ENCODE measurements around the gene SH2D1B.

Gene SH2D1B

GRCh38 chr1:162416909-162417308, 5.0 kb upstream of the SH2D1B start:
- no peak for DNase-seq (ENCODE audit: low read depth, low spot score)
- no peak for TF ChIP-seq CTCF (IDR thresholded peaks at IDR 0.05; ENCODE audit: low read depth, low read length)
- H3K4me3 ChIP-seq (ENCODE audit: low read depth, low read length): no peak overlapping the region
- in situ Hi-C loops (cut with HindIII; ENCODE audit: low sequenced_read_pairs): no loop called here

- TF ChIP-seq CTCF (IDR thresholded peaks at IDR 0.05; ENCODE audit: low read depth, low read length): no peak
- no peak for DNase-seq (ENCODE audit: low read depth, low spot score)
- in situ Hi-C loops (cut with HindIII; ENCODE audit: low sequenced_read_pairs): no loop called here
- no peak overlapping the region for H3K4me3 ChIP-seq (ENCODE audit: low read depth, low read length)
Measured at GRCh38 chr1:162416215-162416614, 4.3 kb upstream of the SH2D1B start.

GRCh38 chr1:162407539-162407938, 4.4 kb downstream of the SH2D1B start:
- DNase-seq (ENCODE audit: low read depth, low spot score): no peak
- no peak overlapping the region for H3K4me3 ChIP-seq (ENCODE audit: low read depth, low read length)
- in situ Hi-C loops (cut with HindIII; ENCODE audit: low sequenced_read_pairs): no loop called here
- no peak for TF ChIP-seq CTCF (IDR thresholded peaks at IDR 0.05; ENCODE audit: low read depth, low read length)

- H3K4me3 ChIP-seq (ENCODE audit: low read depth, low read length): no peak overlapping the region
- in situ Hi-C loops (cut with HindIII; ENCODE audit: low sequenced_read_pairs): no loop called here
- no peak for DNase-seq (ENCODE audit: low read depth, low spot score)
- no peak for TF ChIP-seq CTCF (IDR thresholded peaks at IDR 0.05; ENCODE audit: low read depth, low read length)
Measured at GRCh38 chr1:162406811-162407210, 5.1 kb downstream of the SH2D1B start.

- no peak overlapping the region for H3K4me3 ChIP-seq (ENCODE audit: low read depth, low read length)
- no peak for TF ChIP-seq CTCF (IDR thresholded peaks at IDR 0.05; ENCODE audit: low read depth, low read length)
- no peak for DNase-seq (ENCODE audit: low read depth, low spot score)
- in situ Hi-C loops (cut with HindIII; ENCODE audit: low sequenced_read_pairs): no loop called here
Measured at GRCh38 chr1:162405800-162406199, 6.1 kb downstream of the SH2D1B start.

- DNase-seq (ENCODE audit: low read depth, low spot score): peak; percentile 54
- no peak for TF ChIP-seq CTCF (IDR thresholded peaks at IDR 0.05; ENCODE audit: low read depth, low read length)
- in situ Hi-C loops (cut with HindIII; ENCODE audit: low sequenced_read_pairs): no loop called here
- no peak overlapping the region for H3K4me3 ChIP-seq (ENCODE audit: low read depth, low read length)
Measured at GRCh38 chr1:162404550-162405160, 7.3 kb downstream of the SH2D1B start.

All from astrocyte of the spinal cord (primary cell).